Muscle layer of colon (tissue), 2 donors: Measurements from ENCODE around the gene HOXB6.

Experiments
- H3K27ac ChIP-seq: one replicate; pipeline ENCODE4 v1.7.0; 2013; ENCODE audit warnings: low read depth, mild to moderate bottlenecking, low read length, moderate library complexity
- H3K27me3 ChIP-seq, 2 donors: one replicate each; pipeline ENCODE4 v1.7.0; 2013; ENCODE audit warnings: low read length in 2 of 2, mild to moderate bottlenecking in 2 of 2; ENCODE audit not compliant: insufficient read depth in 2 of 2, control insufficient read depth in 1 of 2
- H3K36me3 ChIP-seq: one replicate; pipeline ENCODE4 v1.7.0; 2013; ENCODE audit warnings: mild to moderate bottlenecking, low read length; ENCODE audit not compliant: insufficient read depth
- H3K4me1 ChIP-seq: one replicate; pipeline ENCODE4 v1.7.0; 2013; ENCODE audit warnings: mild to moderate bottlenecking, low read length; ENCODE audit not compliant: insufficient read depth
- H3K4me3 ChIP-seq, 2 donors: one replicate each; pipeline ENCODE4 v1.7.0; 2013; ENCODE audit warnings: low read length in 2 of 2, low read depth in 1 of 2, mild to moderate bottlenecking in 1 of 2, moderate library complexity in 1 of 2
- H3K9ac ChIP-seq: one replicate; pipeline ENCODE4 v1.7.0; 2013; ENCODE audit warnings: low read length
- H3K9me3 ChIP-seq: one replicate; pipeline ENCODE4 v1.7.0; 2013; ENCODE audit warnings: mild to moderate bottlenecking, low read length
- donor health status: abdominal sarcoma.
- donor health status: Adenocarcinoma of cecum.

Gene HOXB6

DNA sequence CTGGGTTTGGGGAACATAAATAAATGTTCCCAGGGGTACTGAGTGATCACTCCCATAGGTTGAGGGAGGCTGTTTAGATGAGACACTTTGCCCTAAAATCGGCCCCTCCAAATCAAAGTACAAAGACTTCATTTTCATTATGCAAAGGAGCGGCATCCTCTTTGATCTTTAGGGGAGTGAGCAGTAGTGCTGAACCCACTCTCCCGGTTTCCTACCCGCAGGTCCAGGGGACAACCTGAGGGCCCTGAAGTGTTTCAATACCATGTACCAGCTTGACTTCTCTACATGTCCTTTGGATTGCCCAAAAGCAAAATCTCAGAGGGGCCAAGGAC lies 3.6 kb downstream of the HOXB6 start:
- Histone ChIP-seq H3K36me3 (peaks cover 5% of the 10 kb centered on the region), H3K27ac (peak overlapping the region; percentile 48), H3K9me3 (no peaks in the 10 kb centered on the region), H3K4me3 (no peak overlapping the region), H3K9ac (no peak overlapping the region), H3K4me1 (peaks cover 60% of the 10 kb centered on the region), H3K27me3 (peaks cover 0 to 4% of the 10 kb centered on the region in 2 donors)

DNA sequence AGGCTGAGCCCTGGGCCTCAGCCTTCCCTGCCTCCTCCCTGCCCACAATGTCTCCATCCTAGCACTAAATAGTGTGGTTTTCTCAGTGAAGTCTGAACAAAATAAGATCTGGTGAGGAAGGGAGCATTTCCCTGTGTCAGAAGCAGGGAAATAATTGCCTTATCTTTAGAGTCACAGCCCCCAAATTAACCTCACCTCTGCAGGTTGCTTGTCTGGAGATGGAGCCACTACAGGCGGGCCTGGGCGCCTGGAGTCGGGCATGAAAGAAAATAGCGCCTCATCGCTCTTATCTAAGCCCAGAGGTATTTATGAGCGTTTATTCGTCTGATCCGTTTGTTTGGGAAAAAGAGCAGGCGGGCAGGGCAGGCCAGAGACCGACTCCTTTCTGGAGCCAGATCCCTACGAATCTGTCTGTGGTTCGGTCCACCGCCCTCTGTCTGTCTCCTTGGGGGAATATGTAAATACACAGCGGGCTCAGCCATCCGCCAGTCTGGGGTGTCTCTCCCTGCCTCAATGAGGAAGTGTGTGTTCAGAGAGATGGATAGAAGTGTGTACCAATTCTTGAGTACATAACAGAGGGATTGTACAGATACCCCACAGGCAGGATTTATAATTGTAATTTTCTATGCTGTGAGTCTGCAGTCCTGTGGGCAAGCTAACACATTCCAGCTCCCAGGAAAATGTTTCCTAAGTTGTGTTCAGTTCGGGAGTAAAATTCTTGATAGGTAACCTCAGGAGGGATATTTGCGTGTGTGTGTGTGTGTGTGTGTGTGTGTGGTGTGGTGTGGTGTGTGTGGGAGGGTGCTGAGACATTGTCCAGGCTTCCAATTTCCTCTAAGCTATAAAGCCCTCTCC lies 4.3 kb downstream of the HOXB6 start:
- peaks cover 63% of the 10 kb centered on the region for H3K4me1 ChIP-seq
- H3K9ac ChIP-seq, result peak overlapping the region; percentile 0
- peaks cover 5% of the 10 kb centered on the region for H3K36me3 ChIP-seq
- no peaks in the 10 kb centered on the region for H3K9me3 ChIP-seq
- peaks cover 0 to 4% of the 10 kb centered on the region in 2 donors for H3K27me3 ChIP-seq
- peak overlapping the region; percentile 57 for H3K27ac ChIP-seq
- no peak overlapping the region for H3K4me3 ChIP-seq

DNA sequence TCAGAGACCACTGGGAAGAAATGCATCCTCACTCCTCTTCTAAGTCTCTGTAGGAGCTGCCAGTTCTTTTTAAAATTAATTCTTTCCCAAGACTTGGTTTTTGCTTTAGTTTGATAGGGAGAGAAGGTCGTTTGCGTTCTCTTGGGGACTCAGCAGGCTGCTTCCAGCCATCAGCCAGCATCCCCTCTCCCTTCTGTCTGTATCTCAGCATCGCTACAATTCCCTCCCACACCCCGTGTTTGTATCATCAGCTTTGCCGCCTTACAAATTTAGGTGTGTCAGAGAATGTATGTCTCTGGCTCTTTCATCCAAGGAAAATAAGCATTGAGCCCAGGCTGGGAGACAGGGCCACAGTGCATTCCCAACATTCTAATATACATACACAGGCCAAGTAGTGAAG lies 5.4 kb downstream of the HOXB6 start:
- peaks cover 70% of the 10 kb centered on the region for H3K4me1 ChIP-seq
- H3K4me3 ChIP-seq, result no peak overlapping the region
- H3K9ac ChIP-seq, result no peak overlapping the region
- peaks cover 0 to 4% of the 10 kb centered on the region in 2 donors for H3K27me3 ChIP-seq
- H3K9me3 ChIP-seq, result no peaks in the 10 kb centered on the region
- H3K36me3 ChIP-seq, result peaks cover 5% of the 10 kb centered on the region
- H3K27ac ChIP-seq, result peak overlapping the region; percentile 57

- no peaks in the 10 kb centered on the region for H3K9me3 ChIP-seq
- peaks cover 0 to 4% of the 10 kb centered on the region in 2 donors for H3K27me3 ChIP-seq
- H3K4me3 ChIP-seq, result peak overlapping the region in 1 of 2 donors; percentile 64
- H3K36me3 ChIP-seq, result peaks cover under 1% of the 10 kb centered on the region
- H3K4me1 ChIP-seq, result peaks cover 74% of the 10 kb centered on the region
- H3K27ac ChIP-seq, result no peak overlapping the region
- H3K9ac ChIP-seq, result peak overlapping the region; percentile 4
These were observed 6.0 kb downstream of the HOXB6 start for GRCh38 chr17:48598736-48599135.

GRCh38 chr17:48597778-48598631 lies 6.8 kb downstream of the HOXB6 start:
- peak overlapping the region; percentile 83 for H3K27ac ChIP-seq
- H3K36me3 ChIP-seq, result no peaks in the 10 kb centered on the region
- peak overlapping the region; percentile 4 for H3K9ac ChIP-seq
- peaks cover 71% of the 10 kb centered on the region for H3K4me1 ChIP-seq
- peaks cover 0 to 4% of the 10 kb centered on the region in 2 donors for H3K27me3 ChIP-seq
- H3K9me3 ChIP-seq, result no peaks in the 10 kb centered on the region
- peak overlapping the region; percentile 64 to 66 for H3K4me3 ChIP-seq

DNA sequence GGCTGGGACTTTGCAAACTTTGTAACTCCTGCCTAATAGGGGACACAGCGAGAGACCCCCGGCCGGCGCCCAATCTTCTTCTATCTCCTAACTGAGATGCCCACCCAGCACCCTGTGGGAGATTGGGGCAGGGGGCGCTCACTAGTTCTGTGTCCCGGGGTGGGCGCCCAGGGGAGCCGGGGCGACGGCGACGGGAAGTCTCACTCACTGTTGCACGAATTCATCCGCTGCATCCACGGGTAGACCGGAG lies 7.3 kb downstream of the HOXB6 start:
- Histone ChIP-seq H3K36me3 (no peaks in the 10 kb centered on the region), H3K9me3 (no peaks in the 10 kb centered on the region), H3K9ac (peak overlapping the region; percentile 4), H3K27ac (peak overlapping the region; percentile 83), H3K4me1 (peaks cover 67% of the 10 kb centered on the region), H3K27me3 (peaks cover 0 to 4% of the 10 kb centered on the region in 2 donors), H3K4me3 (peak overlapping the region; percentile 64 to 66)

GRCh38 chr17:48596735-48597527 lies 7.9 kb downstream of the HOXB6 start:
- Histone ChIP-seq H3K4me1 (peaks cover 62% of the 10 kb centered on the region), H3K9ac (peak overlapping the region; percentile 4), H3K9me3 (no peaks in the 10 kb centered on the region), H3K36me3 (no peaks in the 10 kb centered on the region), H3K4me3 (peak overlapping the region; percentile 64 to 66), H3K27me3 (peaks cover 0 to 4% of the 10 kb centered on the region in 2 donors), H3K27ac (peak overlapping the region; percentile 83)

DNA sequence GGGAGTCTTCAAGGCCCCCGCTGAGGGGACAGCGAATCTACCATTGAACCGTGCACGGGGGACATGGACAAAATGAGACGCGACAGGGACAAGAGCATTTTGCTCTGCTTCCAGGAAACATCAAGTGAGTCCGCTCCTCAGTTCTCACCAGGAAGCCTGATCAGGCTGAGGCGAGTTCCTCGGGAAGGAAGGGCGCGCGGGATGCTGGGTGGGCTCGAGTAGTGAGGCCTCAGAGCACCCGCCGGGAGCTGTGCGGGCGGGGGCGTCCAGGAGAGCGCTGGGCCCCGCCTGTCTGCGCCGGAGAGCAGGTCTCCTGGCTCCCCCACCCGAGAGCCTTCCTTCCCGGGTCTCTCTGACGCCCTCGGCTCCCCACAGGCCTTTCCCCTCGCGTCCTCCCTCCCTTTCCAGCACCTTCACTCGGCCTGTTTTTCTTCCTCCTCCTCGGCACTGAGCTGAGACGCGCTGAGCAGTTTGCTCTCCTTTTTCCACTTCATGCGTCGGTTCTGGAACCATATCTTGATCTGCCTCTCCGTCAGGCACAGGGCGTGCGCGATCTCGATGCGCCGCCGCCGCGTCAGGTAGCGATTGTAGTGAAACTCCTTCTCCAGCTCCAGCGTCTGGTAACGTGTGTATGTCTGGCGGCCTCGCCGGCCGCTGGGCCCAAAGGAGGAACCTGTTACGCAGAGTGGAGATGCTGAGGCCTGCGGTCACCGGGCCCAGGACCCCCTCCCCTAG lies 8.6 kb downstream of the HOXB6 start:
- H3K27me3 ChIP-seq, result peaks cover 0 to 6% of the 10 kb centered on the region in 2 donors
- H3K4me3 ChIP-seq, result peak overlapping the region; percentile 64 to 66
- peak overlapping the region; percentile 4 for H3K9ac ChIP-seq
- H3K36me3 ChIP-seq, result no peaks in the 10 kb centered on the region
- H3K27ac ChIP-seq, result peak overlapping the region; percentile 83
- H3K4me1 ChIP-seq, result peaks cover 59% of the 10 kb centered on the region
- H3K9me3 ChIP-seq, result no peaks in the 10 kb centered on the region

DNA sequence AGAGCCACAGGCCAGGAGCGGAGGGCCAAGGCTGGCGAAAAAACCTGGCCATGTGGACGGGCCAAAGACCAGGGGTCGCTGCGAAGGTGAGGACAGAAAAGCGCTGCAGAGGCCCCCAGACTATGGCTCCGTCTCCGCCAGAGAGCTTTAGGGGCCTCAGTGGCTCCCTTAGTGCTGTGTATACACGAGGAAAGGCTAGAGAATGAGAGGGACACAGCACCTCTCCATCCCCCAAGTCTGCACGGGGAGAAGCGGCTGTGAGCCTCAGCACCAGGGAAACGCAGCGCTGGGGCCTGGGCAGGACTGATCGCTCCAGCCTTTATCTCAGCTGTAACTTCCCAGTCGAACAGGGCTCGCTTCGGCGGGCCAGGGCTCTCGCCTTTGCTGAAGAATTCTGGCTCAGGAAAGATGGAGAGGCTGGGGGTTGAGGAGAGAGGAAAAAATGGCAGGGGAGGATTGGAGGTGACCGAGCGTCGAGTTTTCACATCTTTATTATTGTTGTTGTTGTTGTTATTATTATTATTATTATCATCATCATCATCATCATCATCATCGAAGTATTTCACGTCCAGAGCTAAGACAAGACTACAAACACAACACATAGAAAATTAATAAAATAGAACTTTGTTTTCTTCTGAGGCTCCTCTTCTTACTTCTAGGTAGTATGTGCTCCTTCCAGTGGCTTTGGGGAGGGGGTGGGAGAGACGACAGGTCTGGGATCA lies 9.3 kb downstream of the HOXB6 start:
- Histone ChIP-seq H3K27me3 (peaks cover 0 to 8% of the 10 kb centered on the region in 2 donors), H3K4me1 (peaks cover 59% of the 10 kb centered on the region), H3K9ac (peak overlapping the region; percentile 4), H3K9me3 (no peaks in the 10 kb centered on the region), H3K4me3 (peak overlapping the region; percentile 64 to 66), H3K27ac (peak overlapping the region; percentile 83), H3K36me3 (no peaks in the 10 kb centered on the region)

DNA sequence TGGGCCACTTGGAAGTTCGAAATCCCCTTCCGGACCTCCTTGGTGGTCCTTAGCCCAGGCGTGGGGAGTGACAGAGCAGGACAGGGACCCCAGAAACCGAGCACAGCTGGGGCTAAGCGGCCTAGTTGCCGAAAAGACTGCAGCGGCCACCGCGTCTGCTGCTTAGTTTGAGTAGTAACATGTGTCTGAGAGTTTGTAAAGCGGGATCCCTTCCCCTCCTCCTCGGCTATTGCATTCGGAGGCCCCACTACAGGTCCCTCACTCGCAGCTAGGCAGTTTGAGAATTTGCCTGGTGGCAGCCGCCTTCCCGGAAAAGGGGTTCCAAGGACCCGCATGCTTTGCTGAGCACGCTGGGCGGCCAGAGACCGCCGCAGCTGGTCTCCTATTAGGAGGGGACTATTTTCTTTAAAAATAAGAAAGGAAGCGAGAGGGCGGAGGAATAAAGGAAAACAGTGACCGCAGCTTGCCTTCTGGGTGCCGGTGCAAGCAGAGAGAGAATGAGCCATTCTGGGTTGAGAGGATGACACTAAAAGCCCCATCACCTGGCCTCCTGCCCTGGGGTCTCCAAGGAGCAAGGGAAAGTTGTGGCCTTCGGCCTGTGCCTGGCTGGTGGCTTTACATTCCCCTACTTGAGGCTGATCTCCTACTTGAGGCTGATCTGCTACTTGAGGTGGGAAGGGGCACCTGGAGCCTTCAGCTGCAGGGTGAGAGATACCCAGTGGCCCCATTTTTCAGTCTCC lies 10.1 kb downstream of the HOXB6 start:
- Histone ChIP-seq H3K4me1 (peaks cover 54% of the 10 kb centered on the region), H3K4me3 (peak overlapping the region; percentile 22 to 43), H3K27me3 (peaks cover 0 to 8% of the 10 kb centered on the region in 2 donors), H3K27ac (peak overlapping the region; percentile 74), H3K36me3 (no peaks in the 10 kb centered on the region), H3K9ac (peak overlapping the region; percentile 53), H3K9me3 (no peaks in the 10 kb centered on the region)
